Bronchial epithelial cell (primary cell): Measurements from ENCODE around the gene ATG16L2. TPM values are rescaled to one million over a fixed set of nuclear protein-coding genes. Genes with fewer than 3 reads are reported as not detected.

ENCODE experiments used
- DNase-seq: peaks from one replicate; pipeline ENCODE4 v3.0.0-alpha.2; 2010; ENCODE audit warnings: low read depth
- FAIRE-seq: peaks from 2 replicates; lab custom pipeline; 2011; peaks lifted over from hg19 to GRCh38; lab: Jason Lieb, UNC
- H3K27me3 ChIP-seq: 2 replicates; pipeline ENCODE4 v1.5.1; 2011; ENCODE audit warnings: low read length; ENCODE audit not compliant: control insufficient read depth, insufficient read depth
- H3K36me3 ChIP-seq: 2 replicates; pipeline ENCODE4 v1.5.1; 2011; ENCODE audit warnings: low read length; ENCODE audit not compliant: control insufficient read depth, insufficient read depth
- H3K4me3 ChIP-seq: 2 replicates; pipeline ENCODE4 v1.5.1; 2011; ENCODE audit warnings: mild to moderate bottlenecking, low read depth, low read length, control low read depth
- CTCF ChIP-seq: IDR thresholded peaks from 2 replicates; pipeline ENCODE4 v1.5.1; 2011; ENCODE audit warnings: mild to moderate bottlenecking, moderate library complexity, low read length, control low read depth, inconsistent platforms; ENCODE audit not compliant: insufficient read depth, severe bottlenecking
- total RNA-seq: library from RNA; depleted of rRNA; stranded (reverse); fragments of >200 nt; gene quantifications from 2 replicates; pipeline ENCODE4 v1.2.1, GENCODE V29; 2014

ATG16L2 gene
- total RNA-seq, 1 donor from 2014 or later = 5.3 TPM

GRCh38 chr11:72769680-72770079 is 44.5 kb upstream of the ATG16L2 start:
- H3K36me3 ChIP-seq = peaks cover 4% of the 10 kb centered on the region
- no peak overlapping the region for H3K4me3 ChIP-seq
- FAIRE-seq = no peak
- no peak for TF ChIP-seq CTCF
- no peaks in the 10 kb centered on the region for H3K27me3 ChIP-seq
- DNase-seq = peak; percentile 35

- H3K4me3 ChIP-seq = no peak overlapping the region
- H3K27me3 ChIP-seq = no peaks in the 10 kb centered on the region
- TF ChIP-seq CTCF = no peak
- peaks cover 4% of the 10 kb centered on the region for H3K36me3 ChIP-seq
- FAIRE-seq = peak; percentile 18
- DNase-seq = no peak
Measured at GRCh38 chr11:72770799-72771198, 43.4 kb upstream of the ATG16L2 start.

- peaks cover 4% of the 10 kb centered on the region for H3K36me3 ChIP-seq
- FAIRE-seq (no peak), DNase-seq (peak; percentile 37)
- no peaks in the 10 kb centered on the region for H3K27me3 ChIP-seq
- H3K4me3 ChIP-seq = no peak overlapping the region
- no peak for TF ChIP-seq CTCF
Measured at GRCh38 chr11:72771507-72771906, 42.7 kb upstream of the ATG16L2 start.

- no peak overlapping the region for H3K4me3 ChIP-seq
- no peak for FAIRE-seq
- no peaks in the 10 kb centered on the region for H3K27me3 ChIP-seq
- TF ChIP-seq CTCF = no peak
- DNase-seq = no peak
- H3K36me3 ChIP-seq = peaks cover 4% of the 10 kb centered on the region
Measured at GRCh38 chr11:72772059-72772458, 42.2 kb upstream of the ATG16L2 start.

GRCh38 chr11:72773291-72773690 is 40.9 kb upstream of the ATG16L2 start:
- Histone ChIP-seq H3K36me3 (peaks cover 2% of the 10 kb centered on the region), H3K4me3 (no peak overlapping the region), H3K27me3 (no peaks in the 10 kb centered on the region)
- FAIRE-seq (no peak), DNase-seq (peak; percentile 87)
- no peak for TF ChIP-seq CTCF

- no peak for FAIRE-seq
- H3K36me3 ChIP-seq = peaks cover 2% of the 10 kb centered on the region
- H3K4me3 ChIP-seq = no peak overlapping the region
- H3K27me3 ChIP-seq = no peaks in the 10 kb centered on the region
- DNase-seq = no peak
- no peak for TF ChIP-seq CTCF
Measured at GRCh38 chr11:72773696-72774095, 40.5 kb upstream of the ATG16L2 start.
